H9 (cell line): ENCODE results near the gene TNRC6C. TPM values are rescaled to one million over a fixed set of nuclear protein-coding genes. Genes with fewer than 3 reads are reported as not detected.

Experiments
- DNase-seq: peaks from one replicate; pipeline ENCODE4 v3.0.0-alpha.2; 2017
- H2AFZ ChIP-seq: one replicate; pipeline ENCODE4 v1.6.1; 2013; ENCODE audit warnings: mild to moderate bottlenecking, low read length, control low read depth, moderate library complexity
- H2AK5ac ChIP-seq: 2 replicates; pipeline ENCODE4 v1.6.1; 2013; ENCODE audit warnings: low read length, control low read depth, mixed read lengths; ENCODE audit not compliant: insufficient read length
- H2BK120ac ChIP-seq: one replicate; pipeline ENCODE4 v1.6.1; 2013; ENCODE audit warnings: low read depth, mild to moderate bottlenecking, low read length, control low read depth, inconsistent platforms; ENCODE audit not compliant: poor library complexity, severe bottlenecking
- H2BK12ac ChIP-seq: 2 replicates; pipeline ENCODE4 v1.6.1; 2013; ENCODE audit warnings: low read length, control low read depth, mixed read lengths, low read depth; ENCODE audit not compliant: insufficient read length
- H2BK15ac ChIP-seq: 2 replicates; pipeline ENCODE4 v1.6.1; 2013; ENCODE audit warnings: low read depth, low read length, control low read depth
- H2BK20ac ChIP-seq: one replicate; pipeline ENCODE4 v1.6.1; 2013; ENCODE audit warnings: low read depth, mild to moderate bottlenecking, low read length, control low read depth, inconsistent platforms; ENCODE audit not compliant: poor library complexity, severe bottlenecking
- H2BK5ac ChIP-seq: 2 replicates; pipeline ENCODE4 v1.6.1; 2013; ENCODE audit warnings: low read length, control low read depth, mixed read lengths; ENCODE audit not compliant: insufficient read length
- H3K14ac ChIP-seq: 2 replicates; pipeline ENCODE4 v1.6.1; 2013; ENCODE audit warnings: low read length, control low read depth; ENCODE audit not compliant: insufficient read depth
- H3K18ac ChIP-seq: 2 replicates; pipeline ENCODE4 v1.6.1; 2013; ENCODE audit warnings: low read depth, mild to moderate bottlenecking, mixed read lengths, low read length, control low read depth; ENCODE audit not compliant: insufficient read length
- H3K23ac ChIP-seq: 2 replicates; pipeline ENCODE4 v1.6.1; 2013; ENCODE audit warnings: low read length, control low read depth, mixed read lengths, low read depth; ENCODE audit not compliant: insufficient read length
- H3K23me2 ChIP-seq: 2 replicates; pipeline ENCODE4 v1.6.1; 2013; ENCODE audit warnings: low read depth, mild to moderate bottlenecking, mixed read lengths, low read length, control low read depth; ENCODE audit not compliant: insufficient read length, poor library complexity, severe bottlenecking
- H3K27ac ChIP-seq: 2 replicates; pipeline ENCODE4 v1.5.1; 2013; ENCODE audit warnings: low read length, control low read depth, mixed read lengths, low read depth; ENCODE audit not compliant: insufficient read length
- H3K27me3 ChIP-seq: 2 replicates; pipeline ENCODE4 v1.6.1; 2013; ENCODE audit warnings: low read length, control low read depth, inconsistent platforms; ENCODE audit not compliant: insufficient read depth
- H3K4ac ChIP-seq: 2 replicates; pipeline ENCODE4 v1.6.1; 2013; ENCODE audit warnings: low read depth, mild to moderate bottlenecking, control low read depth, inconsistent platforms, low read length, moderate library complexity
- H3K4me1 ChIP-seq: 2 replicates; pipeline ENCODE4 v1.6.1; 2013; ENCODE audit warnings: low read length, control low read depth, inconsistent platforms; ENCODE audit not compliant: insufficient read depth
- H3K4me2 ChIP-seq: 2 replicates; pipeline ENCODE4 v1.6.1; 2013; ENCODE audit warnings: low read length, control low read depth, mixed read lengths; ENCODE audit not compliant: insufficient read length, insufficient read depth
- H3K56ac ChIP-seq: 2 replicates; pipeline ENCODE4 v1.6.1; 2013; ENCODE audit warnings: low read depth, mild to moderate bottlenecking, mixed read lengths, low read length, control low read depth; ENCODE audit not compliant: insufficient read length
- H3K79me1 ChIP-seq: 2 replicates; pipeline ENCODE4 v1.6.1; 2013; ENCODE audit warnings: low read depth, mild to moderate bottlenecking, moderate library complexity, low read length, control low read depth, inconsistent platforms; ENCODE audit not compliant: insufficient read depth, poor library complexity, severe bottlenecking
- H3K79me2 ChIP-seq: 2 replicates; pipeline ENCODE4 v1.6.1; 2013; ENCODE audit warnings: low read length, control low read depth, inconsistent platforms; ENCODE audit not compliant: insufficient read depth
- H3K9ac ChIP-seq: 2 replicates; pipeline ENCODE4 v1.6.1; 2013; ENCODE audit warnings: low read length, control low read depth, mixed read lengths; ENCODE audit not compliant: insufficient read length; ENCODE audit errors: extremely low read depth
- H3K9me3 ChIP-seq: one replicate; pipeline ENCODE4 v1.6.1; 2013; ENCODE audit warnings: low read depth, low read length, inconsistent platforms; ENCODE audit not compliant: control insufficient read depth
- H3T11ph ChIP-seq: one replicate; pipeline ENCODE4 v1.6.1; 2013; ENCODE audit warnings: mild to moderate bottlenecking, low read length, control low read depth, inconsistent platforms
- H4K20me1 ChIP-seq: one replicate; pipeline ENCODE4 v1.6.1; 2013; ENCODE audit not compliant: control insufficient read depth, insufficient read length, insufficient read depth
- H4K5ac ChIP-seq: 2 replicates; pipeline ENCODE4 v1.6.1; 2013; ENCODE audit warnings: low read depth, mild to moderate bottlenecking, mixed read lengths, low read length, control low read depth; ENCODE audit not compliant: insufficient read length
- H4K8ac ChIP-seq: replicated peaks from 2 replicates; pipeline ENCODE4 v1.6.1; 2013; ENCODE audit warnings: low read length, control low read depth, mixed read lengths, low read depth; ENCODE audit not compliant: insufficient read length
- H4K91ac ChIP-seq: 2 replicates; pipeline ENCODE4 v1.6.1; 2013; ENCODE audit warnings: low read depth, mild to moderate bottlenecking, moderate library complexity, mixed read lengths, low read length, control low read depth; ENCODE audit not compliant: insufficient read length
- H3K27ac Mint-ChIP-seq, 3 experiments: 2 replicates in 2 of 3; 3 replicates in 1 of 3; pipeline ENCODE4 v1.8.0; 2020 to 2021; ENCODE audit warnings: mixed read lengths in 3 of 3, mild to moderate bottlenecking in 1 of 3, moderate library complexity in 1 of 3
- H3K27me3 Mint-ChIP-seq: 2 replicates; pipeline ENCODE4 v1.8.0; 2021; ENCODE audit warnings: low read depth, mild to moderate bottlenecking, moderate library complexity, mixed read lengths
- H3K36me3 Mint-ChIP-seq, 3 experiments: 2 replicates in 2 of 3; 3 replicates in 1 of 3; pipeline ENCODE4 v1.8.0; 2020 to 2021; ENCODE audit warnings: low read depth in 3 of 3, mixed read lengths in 3 of 3; ENCODE audit not compliant: insufficient read depth in 1 of 3
- H3K4me1 Mint-ChIP-seq, 2 experiments: 2 replicates each; pipeline ENCODE4 v1.8.0; 2020; ENCODE audit warnings: mixed read lengths in 2 of 2
- H3K4me3 Mint-ChIP-seq, 2 experiments: 2 replicates in 1 of 2; 3 replicates in 1 of 2; pipeline ENCODE4 v1.8.0; 2020 to 2021; ENCODE audit warnings: mild to moderate bottlenecking in 2 of 2, mixed read lengths in 2 of 2, moderate library complexity in 1 of 2
- H3K9me3 Mint-ChIP-seq, 2 experiments: 2 replicates in 1 of 2; 3 replicates in 1 of 2; pipeline ENCODE4 v1.8.0; 2020; ENCODE audit warnings: mild to moderate bottlenecking in 2 of 2, mixed read lengths in 2 of 2, moderate library complexity in 1 of 2
- WGBS: extraction: QIAGEN DNeasy Blood & Tissue Kit; methylation state at CpG from one replicate; pipeline ENCODE4 v1.1.7; 2013; ENCODE audit warnings: missing lambda C conversion rate, low lambda C conversion rate, mixed read lengths; ENCODE audit not compliant: insufficient read length; ENCODE audit errors: extremely low coverage; 5-methylcytosine and 5-hydroxymethylcytosine counted together
- total RNA-seq: library from RNA; stranded (reverse); gene quantifications from 2 replicates; pipeline ENCODE4 v1.2.1, GENCODE V29; 2021
- TF ChIP-seq, protein P1 (sequence below): fragments of 200-600 bp; sonication (generic); conservative IDR thresholded peaks from 3 replicates; pipeline ENCODE4 v1.8.0; 2021; ENCODE audit warnings: antibody characterized with exemption, mild to moderate bottlenecking

The TNRC6C gene
- total RNA-seq, 1 experiment from 2014 or later = 24.7 TPM

- no peak overlapping the region for H3K14ac ChIP-seq
- no peak overlapping the region for H3K27ac ChIP-seq
- no peak overlapping the region for H2BK120ac ChIP-seq
- no peaks in the 10 kb centered on the region for H3K4me1 ChIP-seq
- no peak overlapping the region for H3K4me2 ChIP-seq
- H3K56ac ChIP-seq = no peak overlapping the region
- no peaks in the 10 kb centered on the region for H3K4me1 Mint-ChIP-seq
- H3K27me3 Mint-ChIP-seq = no peaks in the 10 kb centered on the region
- H2AK5ac ChIP-seq = no peak overlapping the region
- H3K18ac ChIP-seq = no peak overlapping the region
- no peak overlapping the region for H4K8ac ChIP-seq
- DNase-seq = no peak
- H3K27me3 ChIP-seq = no peaks in the 10 kb centered on the region
- no CpG with 5 or more reads among the region's 5 CpGs for WGBS
- H2BK20ac ChIP-seq = no peak overlapping the region
- no peaks in the 10 kb centered on the region for H3K9me3 ChIP-seq
- H3K9me3 Mint-ChIP-seq = no peaks in the 10 kb centered on the region
- H3K4me3 Mint-ChIP-seq = no peak overlapping the region
- no peak overlapping the region for H3K9ac ChIP-seq
- H2AFZ ChIP-seq = no peak overlapping the region
- peaks cover 52 to 77% (median 72%) of the 10 kb centered on the region in 3 experiments; a peak in 6 of 7 replicates for H3K36me3 Mint-ChIP-seq
- H4K20me1 ChIP-seq = no peaks in the 10 kb centered on the region
- no peak overlapping the region for H3K23ac ChIP-seq
- H4K5ac ChIP-seq = no peak overlapping the region
- H3K23me2 ChIP-seq = no peaks in the 10 kb centered on the region
- H2BK5ac ChIP-seq = no peak overlapping the region
- TF ChIP-seq, protein P1, sequence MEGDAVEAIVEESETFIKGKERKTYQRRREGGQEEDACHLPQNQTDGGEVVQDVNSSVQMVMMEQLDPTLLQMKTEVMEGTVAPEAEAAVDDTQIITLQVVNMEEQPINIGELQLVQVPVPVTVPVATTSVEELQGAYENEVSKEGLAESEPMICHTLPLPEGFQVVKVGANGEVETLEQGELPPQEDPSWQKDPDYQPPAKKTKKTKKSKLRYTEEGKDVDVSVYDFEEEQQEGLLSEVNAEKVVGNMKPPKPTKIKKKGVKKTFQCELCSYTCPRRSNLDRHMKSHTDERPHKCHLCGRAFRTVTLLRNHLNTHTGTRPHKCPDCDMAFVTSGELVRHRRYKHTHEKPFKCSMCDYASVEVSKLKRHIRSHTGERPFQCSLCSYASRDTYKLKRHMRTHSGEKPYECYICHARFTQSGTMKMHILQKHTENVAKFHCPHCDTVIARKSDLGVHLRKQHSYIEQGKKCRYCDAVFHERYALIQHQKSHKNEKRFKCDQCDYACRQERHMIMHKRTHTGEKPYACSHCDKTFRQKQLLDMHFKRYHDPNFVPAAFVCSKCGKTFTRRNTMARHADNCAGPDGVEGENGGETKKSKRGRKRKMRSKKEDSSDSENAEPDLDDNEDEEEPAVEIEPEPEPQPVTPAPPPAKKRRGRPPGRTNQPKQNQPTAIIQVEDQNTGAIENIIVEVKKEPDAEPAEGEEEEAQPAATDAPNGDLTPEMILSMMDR = no peak
- no peak overlapping the region for H2BK15ac ChIP-seq
- no peak overlapping the region for H3K27ac Mint-ChIP-seq
- H3K4ac ChIP-seq = no peak overlapping the region
- no peaks in the 10 kb centered on the region for H3K79me2 ChIP-seq
- no peak overlapping the region for H3T11ph ChIP-seq
- H3K79me1 ChIP-seq = no peaks in the 10 kb centered on the region
- no peak overlapping the region for H4K91ac ChIP-seq
- H2BK12ac ChIP-seq = no peak overlapping the region
Measured at GRCh38 chr17:78075545-78075944, 117.0 kb downstream of the TNRC6C start.
